Measurements from ENCODE around the gene AP2M1. TPM values are rescaled to one million over a fixed set of nuclear protein-coding genes. Genes with fewer than 3 reads are reported as not detected.

The AP2M1 gene
- total RNA-seq, 1 donor from 2014 or later, result 398 TPM

- peaks cover 5% of the 10 kb centered on the region for H3K4me1 Mint-ChIP-seq (ENCODE audit: unreplicated experiment)
- H3K4me3 Mint-ChIP-seq (ENCODE audit: unreplicated experiment), result peak within 1 kb of the TSS; percentile 70
- DNase-seq (ENCODE audit: extremely low spot score, unreplicated experiment), result peak; percentile 86
- H3K9me3 Mint-ChIP-seq (ENCODE audit: unreplicated experiment), result no peaks in the 10 kb centered on the region
- peak; percentile 24 for TF ChIP-seq CTCF (IDR thresholded peaks at IDR 0.05)
- no peaks in the 10 kb centered on the region for H3K36me3 Mint-ChIP-seq (ENCODE audit: unreplicated experiment)
- no peak within 1 kb of the TSS for H3K27ac Mint-ChIP-seq (ENCODE audit: unreplicated experiment)
- peaks cover 48% of the 10 kb centered on the region for H3K27me3 Mint-ChIP-seq (ENCODE audit: unreplicated experiment)
Measured at GRCh38 chr3:184229394-184230080, 54.9 kb downstream of the AP2M1 start, which contains the start of gene VWA5B2. Gene VWA5B2 (plus strand): TSS chr3:184229585. CDS start chr3:184230529, 944 bp downstream.

GRCh38 chr3:184230081-184230602 lies 55.5 kb downstream of the AP2M1 start:
- no peak for TF ChIP-seq CTCF (IDR thresholded peaks at IDR 0.05)
- H3K4me3 Mint-ChIP-seq (ENCODE audit: unreplicated experiment), result no peak overlapping the region
- no peak overlapping the region for H3K27ac Mint-ChIP-seq (ENCODE audit: unreplicated experiment)
- H3K4me1 Mint-ChIP-seq (ENCODE audit: unreplicated experiment), result peaks cover 5% of the 10 kb centered on the region
- peaks cover 45% of the 10 kb centered on the region for H3K27me3 Mint-ChIP-seq (ENCODE audit: unreplicated experiment)
- H3K9me3 Mint-ChIP-seq (ENCODE audit: unreplicated experiment), result no peaks in the 10 kb centered on the region
- H3K36me3 Mint-ChIP-seq (ENCODE audit: unreplicated experiment), result no peaks in the 10 kb centered on the region
- DNase-seq (ENCODE audit: extremely low spot score, unreplicated experiment), result no peak

GRCh38 chr3:184230603-184231528 lies 56.2 kb downstream of the AP2M1 start:
- peak overlapping the region; percentile 42 for H3K4me3 Mint-ChIP-seq (ENCODE audit: unreplicated experiment)
- no peaks in the 10 kb centered on the region for H3K9me3 Mint-ChIP-seq (ENCODE audit: unreplicated experiment)
- H3K36me3 Mint-ChIP-seq (ENCODE audit: unreplicated experiment), result no peaks in the 10 kb centered on the region
- no peak overlapping the region for H3K27ac Mint-ChIP-seq (ENCODE audit: unreplicated experiment)
- TF ChIP-seq CTCF (IDR thresholded peaks at IDR 0.05), result no peak
- DNase-seq (ENCODE audit: extremely low spot score, unreplicated experiment), result no peak
- peaks cover 41% of the 10 kb centered on the region for H3K27me3 Mint-ChIP-seq (ENCODE audit: unreplicated experiment)
- H3K4me1 Mint-ChIP-seq (ENCODE audit: unreplicated experiment), result peaks cover 5% of the 10 kb centered on the region

DNA sequence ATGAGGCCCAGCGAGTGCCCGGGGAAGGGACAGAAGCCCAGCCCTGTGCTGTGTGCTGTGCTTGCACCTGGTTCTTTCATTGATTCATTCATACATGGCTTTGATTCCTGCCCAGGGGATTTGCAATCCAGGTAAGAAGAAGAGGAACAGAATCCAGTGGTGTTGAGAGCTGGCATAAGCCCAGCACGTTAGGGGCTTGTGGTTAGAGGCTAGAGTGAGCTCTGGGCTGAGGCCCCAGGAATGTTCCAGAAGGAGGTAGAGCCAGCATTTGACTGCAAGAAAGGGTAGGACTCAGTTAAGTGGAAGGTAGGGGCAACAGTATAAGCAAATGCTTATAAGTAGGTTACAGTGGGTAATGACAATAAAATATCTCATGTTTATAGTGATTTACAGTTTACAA lies 57.0 kb downstream of the AP2M1 start:
- no peaks in the 10 kb centered on the region for H3K9me3 Mint-ChIP-seq (ENCODE audit: unreplicated experiment)
- H3K27me3 Mint-ChIP-seq (ENCODE audit: unreplicated experiment), result peaks cover 38% of the 10 kb centered on the region

More for the DNA sequence above, 57.0 kb downstream of the AP2M1 start:
- Mint-ChIP-seq H3K27ac (ENCODE audit: unreplicated experiment) (no peak overlapping the region), H3K36me3 (ENCODE audit: unreplicated experiment) (no peaks in the 10 kb centered on the region), H3K4me1 (ENCODE audit: unreplicated experiment) (peaks cover 5% of the 10 kb centered on the region), H3K4me3 (ENCODE audit: unreplicated experiment) (peak overlapping the region; percentile 42)
- no peak for DNase-seq (ENCODE audit: extremely low spot score, unreplicated experiment)
- no peak for TF ChIP-seq CTCF (IDR thresholded peaks at IDR 0.05)

All from osteocyte (in vitro differentiated cells).